Measurements from ENCODE around the gene NRN1L. TPM values are rescaled to one million over a fixed set of nuclear protein-coding genes. Genes with fewer than 3 reads are reported as not detected.

The NRN1L gene
- total RNA-seq, 1 donor: not detected

GRCh38 chr16:67882374-67883145 lies 2.1 kb upstream of the NRN1L start:
- TF ChIP-seq CTCF (IDR thresholded peaks at IDR 0.05; ENCODE audit: insufficient read depth, low read depth, low read length): no peak
- no peak for DNase-seq (ENCODE audit: low read depth)
- no peak overlapping the region for H3K4me3 ChIP-seq (ENCODE audit: low read depth, low read length)

- no peak for DNase-seq (ENCODE audit: low read depth)
- H3K4me3 ChIP-seq (ENCODE audit: low read depth, low read length): no peak overlapping the region
- TF ChIP-seq CTCF (IDR thresholded peaks at IDR 0.05; ENCODE audit: insufficient read depth, low read depth, low read length): no peak
Measured at GRCh38 chr16:67883146-67883871, 1.4 kb upstream of the NRN1L start.

GRCh38 chr16:67883872-67884261 lies 818 bp upstream of the NRN1L start:
- H3K4me3 ChIP-seq (ENCODE audit: low read depth, low read length): no peak overlapping the region
- DNase-seq (ENCODE audit: low read depth): peak; percentile 47
- TF ChIP-seq CTCF (IDR thresholded peaks at IDR 0.05; ENCODE audit: insufficient read depth, low read depth, low read length): peak; percentile 85

- TF ChIP-seq CTCF (IDR thresholded peaks at IDR 0.05; ENCODE audit: insufficient read depth, low read depth, low read length): no peak
Measured at GRCh38 chr16:67885545-67885944, 860 bp downstream of the NRN1L start.

GRCh38 chr16:67885976-67886375 lies 1.3 kb downstream of the NRN1L start:
- no peak for TF ChIP-seq CTCF (IDR thresholded peaks at IDR 0.05; ENCODE audit: insufficient read depth, low read depth, low read length)
- no peak overlapping the region for H3K4me3 ChIP-seq (ENCODE audit: low read depth, low read length)
- no peak for DNase-seq (ENCODE audit: low read depth)

More at GRCh38 chr16:67885545-67885944, 860 bp downstream of the NRN1L start:
- no peak for DNase-seq (ENCODE audit: low read depth)
- no peak overlapping the region for H3K4me3 ChIP-seq (ENCODE audit: low read depth, low read length)

GRCh38 chr16:67886387-67886786 lies 1.7 kb downstream of the NRN1L start:
- DNase-seq (ENCODE audit: low read depth): no peak
- TF ChIP-seq CTCF (IDR thresholded peaks at IDR 0.05; ENCODE audit: insufficient read depth, low read depth, low read length): no peak
- no peak overlapping the region for H3K4me3 ChIP-seq (ENCODE audit: low read depth, low read length)

Data from fibroblast of villous mesenchyme (primary cell).